IPS DF 4.7 (cell line): ENCODE measurements around the gene GCNT1.
"Not testable (repeated sequence)": the region's sequence is repeated elsewhere in the genome, so short reads cannot be mapped to it uniquely, and the experiment has no call there.

Source experiments
- DNase-seq: peaks from one replicate; pipeline ENCODE4 v3.0.0-alpha.2; 2013; ENCODE audit warnings: low spot score; ENCODE audit errors: extremely low read depth

The GCNT1 gene

GRCh38 chr9:76441551-76442322, 17.2 kb upstream of the GCNT1 start:
- DNase-seq: no peak

GRCh38 chr9:76443887-76444286, 15.1 kb upstream of the GCNT1 start:
- DNase-seq: no peak

GRCh38 chr9:76444322-76444929, 14.6 kb upstream of the GCNT1 start:
- no peak for DNase-seq

- no peak for DNase-seq
Observed at GRCh38 chr9:76445976-76446375, 13.0 kb upstream of the GCNT1 start.

GRCh38 chr9:76448501-76448900, 10.5 kb upstream of the GCNT1 start:
- DNase-seq: no peak

DNA sequence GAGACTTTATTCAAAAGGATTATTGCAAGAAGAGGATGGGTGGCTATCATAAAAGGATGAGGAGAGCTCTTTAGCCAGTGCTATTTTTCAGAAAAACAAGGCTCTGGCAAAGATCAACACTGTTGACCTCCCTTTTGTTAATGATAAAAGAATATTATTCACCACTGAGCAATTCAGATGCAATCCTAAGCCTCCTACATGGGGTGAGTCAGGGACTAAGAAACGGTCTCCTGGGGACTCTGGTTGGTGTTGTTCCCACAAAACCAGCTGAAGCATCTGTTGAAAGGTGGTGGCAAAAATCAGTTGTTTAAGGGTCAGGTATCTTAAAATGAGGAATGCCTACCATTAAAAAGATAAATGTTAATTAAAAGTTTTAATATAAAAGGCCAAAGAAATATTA, 7.7 kb upstream of the GCNT1 start:
- DNase-seq: no peak

DNA sequence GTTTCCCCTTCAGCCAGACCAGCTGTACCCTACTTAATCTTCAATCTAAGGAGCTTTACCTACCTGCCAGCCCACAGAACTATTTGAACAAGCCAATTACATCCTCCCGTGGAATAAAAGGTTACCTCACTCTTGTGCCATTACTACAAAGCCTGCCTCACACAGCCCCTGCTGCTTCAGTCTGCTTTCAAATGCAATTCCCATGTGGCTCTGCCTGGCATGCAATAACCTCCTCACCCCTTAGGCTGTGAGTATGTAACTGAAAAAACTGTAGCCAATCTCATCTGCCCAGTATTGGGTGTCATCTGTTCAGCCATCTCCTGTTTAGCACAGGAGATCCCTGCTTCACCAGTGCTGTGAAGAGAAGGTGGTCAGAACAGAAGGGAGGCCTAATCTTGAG, 6.1 kb upstream of the GCNT1 start:
- no peak for DNase-seq

GRCh38 chr9:76453785-76454184, 5.2 kb upstream of the GCNT1 start:
- DNase-seq: no peak

DNA sequence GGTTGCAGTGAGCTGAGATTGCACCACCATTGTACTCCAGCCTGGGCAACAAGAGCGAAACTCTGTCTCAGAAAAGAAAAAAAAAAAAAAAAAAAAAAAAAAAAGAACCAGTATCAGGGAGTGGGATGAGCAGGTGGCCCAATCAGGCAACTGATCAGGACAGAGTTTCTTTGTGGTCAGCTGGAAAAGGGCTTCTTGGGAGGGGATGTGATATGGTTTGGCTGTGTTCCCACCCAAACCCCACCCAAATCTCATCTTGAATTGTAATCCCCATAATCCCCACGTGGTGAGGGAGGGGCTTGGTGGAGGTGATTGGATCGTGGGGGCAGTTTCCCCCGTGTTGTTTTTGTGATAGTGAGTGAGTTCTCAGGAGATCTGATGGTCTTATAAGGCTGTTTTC, 4.7 kb upstream of the GCNT1 start:
- DNase-seq: no peak

DNA sequence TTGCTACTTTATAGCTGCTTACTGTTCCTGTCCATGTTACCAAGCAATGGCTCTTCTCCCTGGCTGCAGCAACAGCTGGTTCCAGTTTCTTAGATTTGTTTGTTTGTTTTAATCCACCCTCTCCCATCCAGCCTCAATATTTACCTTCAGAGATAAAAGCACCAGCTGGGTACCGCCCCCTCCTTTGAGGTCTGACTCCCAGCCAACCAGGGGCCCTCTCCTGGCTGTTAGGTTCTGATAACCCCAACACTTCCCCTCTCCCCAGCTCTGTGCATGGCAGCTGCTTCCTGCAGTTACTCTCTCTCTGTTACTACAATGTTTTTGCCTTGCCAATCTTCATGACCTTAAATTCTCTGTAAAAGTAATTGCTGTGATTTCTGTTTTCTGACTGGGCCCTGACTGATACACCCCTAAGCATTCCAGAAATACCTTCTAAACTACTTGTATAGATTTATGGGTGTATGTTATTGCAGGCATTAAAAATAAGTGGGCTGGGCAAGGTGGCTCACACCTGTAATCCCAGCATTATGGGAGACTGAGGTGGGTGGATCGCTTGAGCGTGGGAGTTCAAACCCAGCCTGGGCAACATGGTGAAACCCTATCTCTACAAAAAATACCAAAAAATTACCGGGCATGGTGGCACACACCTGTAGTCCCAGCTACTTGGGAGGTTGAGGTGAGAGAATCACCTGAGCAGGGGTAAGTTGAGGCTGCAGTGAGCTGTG, 2.6 kb upstream of the GCNT1 start:
- no peak for DNase-seq

DNA sequence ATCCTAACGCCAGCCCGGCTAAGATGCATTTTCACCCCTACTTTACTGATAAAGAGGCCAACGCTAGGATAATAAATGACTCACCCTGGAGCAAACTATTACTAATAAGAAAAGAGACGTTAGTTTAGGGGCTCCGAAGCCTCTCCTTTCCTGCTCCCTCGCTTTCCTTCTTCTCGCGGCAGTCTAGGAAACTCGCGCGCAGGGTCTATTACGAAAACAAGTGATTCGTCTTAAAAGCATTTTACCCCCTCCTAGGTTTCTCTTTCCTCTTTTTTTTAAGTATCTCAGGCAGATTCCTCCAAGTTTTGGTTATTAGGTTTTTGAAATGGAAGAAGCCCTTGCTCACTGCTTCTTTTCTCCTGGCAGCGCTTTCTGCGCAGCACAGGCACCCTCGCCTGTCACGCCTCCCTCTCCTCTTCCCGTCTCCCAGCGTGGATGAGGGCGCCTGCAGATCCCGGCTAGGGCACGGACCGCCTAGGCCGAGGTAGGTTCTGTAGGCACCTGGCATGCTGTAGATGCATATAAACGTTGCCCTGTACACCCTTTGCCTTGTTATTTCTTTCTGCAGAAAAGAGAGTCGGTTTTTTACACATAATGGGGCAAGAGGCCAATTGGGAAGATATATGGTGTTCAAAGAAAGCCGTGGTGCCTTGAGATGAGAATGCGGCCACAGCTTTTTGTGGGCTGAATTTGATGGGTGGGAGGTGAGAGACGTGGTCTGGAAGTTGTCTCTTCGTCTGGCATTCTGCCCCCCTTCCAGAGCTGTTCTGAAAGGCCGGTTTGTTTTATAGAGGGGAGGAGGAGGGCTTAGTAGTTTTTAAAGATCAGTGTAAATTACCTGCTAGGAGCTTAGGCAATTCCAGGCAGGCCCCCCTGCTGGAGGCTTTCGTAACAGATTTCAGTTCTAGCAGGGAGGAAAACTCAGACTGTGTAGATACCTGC, 983 bp downstream of the GCNT1 start:
- no peak for DNase-seq

DNA sequence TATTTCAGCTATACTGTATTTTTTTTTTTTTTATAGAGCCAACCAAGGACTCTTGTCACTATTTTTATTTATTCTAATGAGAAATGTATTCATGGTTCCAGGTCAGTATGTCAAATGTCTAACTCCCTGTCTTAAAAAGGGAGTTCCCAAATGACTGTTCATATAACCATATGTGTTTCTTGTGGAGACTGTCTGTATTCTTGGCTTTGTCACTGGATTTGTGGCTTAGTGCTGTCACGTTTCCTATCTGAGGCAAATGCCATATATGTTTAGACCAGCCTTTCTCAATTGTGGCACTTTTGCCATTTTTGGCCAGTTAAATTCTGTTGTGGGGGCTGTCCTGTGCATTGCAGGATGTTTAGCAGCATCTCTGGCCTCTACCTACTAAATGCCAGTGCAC, 3.1 kb downstream of the GCNT1 start:
- DNase-seq: no peak

DNA sequence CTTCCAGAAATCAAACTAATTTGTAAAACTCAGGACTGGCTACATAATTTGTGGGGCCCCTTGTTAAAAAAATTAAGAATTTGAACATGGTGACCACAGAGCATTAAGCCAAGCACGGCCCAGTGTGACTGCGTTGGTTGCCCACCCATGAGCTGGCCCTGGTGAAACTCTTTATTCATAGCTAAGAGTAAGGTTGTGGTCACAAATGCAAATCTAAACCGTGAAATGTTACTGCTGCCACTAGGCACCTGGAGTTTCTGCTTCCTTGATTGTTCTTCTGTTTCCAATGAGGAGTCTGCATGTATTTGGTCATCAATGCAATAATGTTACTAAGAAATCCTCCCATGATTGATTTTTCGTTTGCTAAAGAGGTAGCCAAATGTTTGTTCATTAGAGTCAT, 4.2 kb downstream of the GCNT1 start:
- no peak for DNase-seq

GRCh38 chr9:76464706-76465105, 5.7 kb downstream of the GCNT1 start:
- no peak for DNase-seq

- no peak for DNase-seq
Observed at GRCh38 chr9:76465442-76466298, 6.7 kb downstream of the GCNT1 start.

GRCh38 chr9:76466299-76466605, 7.3 kb downstream of the GCNT1 start:
- DNase-seq: no peak

DNA sequence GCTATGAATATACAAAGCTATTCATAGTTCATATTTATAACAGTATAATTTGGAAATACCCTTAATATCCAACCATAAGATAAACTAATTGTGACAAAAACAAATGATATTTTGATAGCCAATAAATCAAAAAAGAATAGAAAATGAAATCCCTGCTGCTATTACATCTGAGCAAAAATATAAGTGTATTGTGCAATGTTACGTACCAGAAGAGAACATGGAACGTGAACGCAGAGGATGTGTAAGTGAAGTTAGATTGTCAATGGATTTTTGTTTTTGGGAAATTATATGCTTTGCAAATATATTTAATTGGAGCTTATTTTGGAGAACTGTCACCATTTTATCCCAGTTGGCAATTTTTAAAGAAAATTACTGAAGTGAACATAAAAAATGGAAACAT, 15.4 kb downstream of the GCNT1 start:
- DNase-seq: no peak

DNA sequence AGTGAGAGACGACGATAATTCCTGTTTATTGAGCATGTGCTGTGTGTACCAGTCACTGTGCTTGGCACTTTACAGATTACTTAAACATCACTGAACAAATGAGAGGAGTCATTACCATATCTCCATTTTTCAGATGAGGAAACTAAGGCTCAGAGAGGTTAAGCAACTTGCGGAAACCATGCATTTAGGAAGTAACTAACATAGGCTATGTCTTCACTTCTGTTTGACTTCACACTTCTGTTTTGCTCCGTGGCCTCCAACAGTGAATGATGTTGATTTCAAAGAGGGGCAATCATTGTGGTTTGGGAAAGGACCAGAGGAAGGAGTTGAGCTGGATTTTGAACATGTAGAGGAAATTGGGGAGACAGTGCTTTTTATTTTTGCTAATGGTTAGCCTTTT, 16.7 kb downstream of the GCNT1 start:
- DNase-seq: no peak

GRCh38 chr9:76477818-76478217, 18.8 kb downstream of the GCNT1 start:
- not testable (repeated sequence) for DNase-seq

GRCh38 chr9:76478226-76478625, 19.2 kb downstream of the GCNT1 start:
- no peak for DNase-seq

- not testable (repeated sequence) for DNase-seq
Observed at GRCh38 chr9:76479337-76479736, 20.4 kb downstream of the GCNT1 start.
